Measurements from ENCODE around the gene KRIT1. TPM values are rescaled to one million over a fixed set of nuclear protein-coding genes. Genes with fewer than 3 reads are reported as not detected.
"Not testable (repeated sequence)": the region's sequence is repeated elsewhere in the genome, so short reads cannot be mapped to it uniquely, and the experiment has no call there.

KRIT1 gene
- total RNA-seq, 1 donor from 2014 or later = 52.3 TPM

DNA sequence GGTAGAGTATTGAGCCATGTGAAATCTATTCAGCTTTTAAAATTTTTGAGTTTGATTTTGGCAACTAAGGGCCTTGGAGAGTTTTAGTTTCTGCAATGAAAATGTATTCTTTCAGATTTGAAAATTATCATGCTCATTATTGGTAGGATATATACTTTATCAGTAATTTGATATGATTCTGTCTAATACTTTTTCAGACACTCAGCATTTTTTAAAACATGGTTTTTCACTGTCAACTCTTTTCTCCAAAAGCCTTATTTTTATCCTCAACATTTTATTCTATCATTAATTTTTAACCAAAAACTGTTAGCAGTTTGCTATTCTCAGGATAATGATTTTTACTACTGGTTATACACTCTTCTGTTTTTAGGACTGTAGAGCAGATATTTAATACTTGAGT lies 4.9 kb upstream of the KRIT1 start:
- no peak for DNase-seq (ENCODE audit: low spot score)

DNA sequence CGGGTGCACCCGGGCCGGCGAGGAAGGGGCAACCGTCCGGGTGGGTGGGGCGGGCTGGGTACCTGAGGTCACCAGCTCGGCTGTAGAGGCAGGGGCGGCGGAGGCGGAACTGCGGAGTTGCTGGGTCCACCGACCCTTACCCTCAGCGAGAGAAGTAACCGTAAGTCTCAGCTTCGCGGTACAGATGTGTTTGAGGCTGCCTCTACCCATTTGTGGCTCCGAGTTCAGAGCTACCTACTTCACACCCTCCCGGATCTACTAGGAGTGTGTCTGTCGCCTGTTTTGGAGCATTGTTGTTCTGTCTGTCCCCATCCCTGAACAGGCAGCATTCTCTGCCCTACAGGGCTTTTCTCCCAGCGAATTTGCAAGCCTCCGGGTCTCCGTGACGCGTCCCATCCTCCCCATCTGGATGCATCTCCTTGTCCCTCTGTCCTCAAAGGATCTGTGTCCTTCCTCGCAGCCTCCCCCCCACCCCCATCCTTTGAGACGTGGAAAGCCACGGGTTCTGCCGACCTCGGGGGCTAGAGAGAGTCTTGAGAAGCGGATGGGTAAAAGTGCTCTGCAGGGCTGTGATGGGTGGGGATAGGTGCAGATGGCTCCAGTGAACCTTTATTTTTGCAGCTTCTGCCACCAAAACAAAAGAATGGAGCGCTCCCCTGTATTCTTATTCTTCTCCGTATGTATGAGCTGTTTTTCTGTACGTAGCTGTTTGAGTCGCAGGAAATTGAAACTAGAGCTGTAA lies 817 bp upstream of the KRIT1 start:
- peak; percentile 12 for DNase-seq (ENCODE audit: low spot score)

DNA sequence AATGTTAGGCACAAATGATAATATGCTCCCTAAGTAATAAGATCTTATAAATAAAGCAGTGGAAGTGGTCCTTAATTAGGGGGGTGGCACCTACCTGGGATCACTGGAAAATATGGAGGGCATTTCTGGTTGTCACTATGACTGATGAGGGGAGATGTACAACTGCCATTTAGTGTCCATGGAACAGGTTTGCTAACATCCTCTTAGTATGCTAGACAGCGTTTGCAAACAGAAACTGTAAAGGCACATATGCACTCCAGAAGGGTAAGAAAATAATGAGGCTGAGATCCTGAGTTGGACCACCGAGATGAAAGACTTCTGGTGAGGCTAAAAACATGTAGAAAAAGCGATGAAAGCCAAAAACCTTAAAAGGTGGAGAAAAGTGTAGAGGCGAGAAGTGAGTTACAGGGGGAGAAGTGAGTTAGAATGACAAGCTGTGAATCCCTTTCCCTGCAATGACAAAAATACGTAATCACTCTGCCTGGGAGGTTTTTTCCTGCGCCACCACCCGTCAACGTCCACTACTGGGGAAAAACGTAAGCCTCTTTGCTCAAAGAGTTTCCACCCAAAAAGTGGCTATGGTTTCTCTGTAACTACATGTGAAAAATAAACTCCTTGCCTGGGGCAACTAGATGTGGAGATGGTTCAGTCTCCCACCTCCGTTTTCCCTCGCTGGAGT lies 767 bp downstream of the KRIT1 start:
- peak; percentile 11 for DNase-seq (ENCODE audit: low spot score)

DNA sequence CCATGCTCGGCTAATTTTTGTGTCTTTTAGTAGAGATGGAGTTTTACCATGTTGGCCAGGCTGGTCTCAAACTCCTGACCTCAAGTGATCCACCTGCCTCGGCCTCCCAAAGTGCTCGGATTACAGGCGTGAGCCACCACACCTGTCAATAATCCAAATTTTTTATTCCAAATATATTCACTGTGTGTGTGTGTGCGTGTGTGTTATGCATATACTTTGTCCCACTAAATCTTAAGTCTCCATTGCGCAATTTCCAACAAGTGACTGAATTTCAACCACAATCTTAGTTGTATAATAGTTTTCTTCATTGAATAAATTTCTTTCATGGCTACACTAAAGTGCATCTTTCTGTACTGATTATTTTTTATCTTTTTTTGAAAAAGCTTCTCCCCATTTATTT lies 2.7 kb downstream of the KRIT1 start:
- DNase-seq (ENCODE audit: low spot score) = no peak

DNA sequence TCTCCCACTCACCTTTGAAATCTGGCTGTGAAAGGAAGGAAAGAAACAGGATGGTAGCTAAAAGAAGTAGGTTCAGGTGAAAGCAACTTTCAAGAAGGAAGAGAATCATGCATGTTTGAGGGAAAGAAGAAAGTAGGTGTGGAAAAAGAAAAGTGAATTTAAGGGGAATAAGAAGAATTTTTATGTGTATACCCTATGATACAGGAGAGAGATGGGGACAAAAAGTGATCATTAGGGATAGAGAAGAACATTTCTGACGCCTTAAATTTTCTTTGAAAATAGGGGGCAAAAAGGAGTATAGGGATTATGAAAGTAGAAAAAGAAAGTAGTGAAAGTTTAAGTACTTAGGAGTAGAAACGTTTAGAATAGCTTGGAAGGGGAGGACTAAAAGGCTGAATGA lies 15.2 kb downstream of the KRIT1 start:
- DNase-seq (ENCODE audit: low spot score) = no peak

DNA sequence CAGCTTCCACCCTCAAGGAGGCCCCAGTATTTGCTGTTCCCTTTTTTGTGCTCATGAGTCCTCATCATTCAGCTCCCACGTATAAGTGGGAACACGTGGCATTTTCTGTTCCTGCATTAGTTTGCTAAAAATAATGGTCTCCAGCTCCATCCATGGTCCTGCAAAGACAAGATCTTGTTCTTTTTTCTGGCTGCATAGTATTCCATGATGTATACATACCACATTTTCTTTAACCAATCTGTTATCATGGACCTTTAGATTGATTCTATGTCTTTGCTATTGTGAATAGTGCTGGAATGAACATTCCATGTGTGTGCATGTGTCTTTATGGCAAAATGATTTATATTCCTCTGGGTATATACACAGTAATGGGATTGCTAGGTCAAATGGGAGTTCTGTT lies 17.0 kb downstream of the KRIT1 start:
- no peak for DNase-seq (ENCODE audit: low spot score)

DNA sequence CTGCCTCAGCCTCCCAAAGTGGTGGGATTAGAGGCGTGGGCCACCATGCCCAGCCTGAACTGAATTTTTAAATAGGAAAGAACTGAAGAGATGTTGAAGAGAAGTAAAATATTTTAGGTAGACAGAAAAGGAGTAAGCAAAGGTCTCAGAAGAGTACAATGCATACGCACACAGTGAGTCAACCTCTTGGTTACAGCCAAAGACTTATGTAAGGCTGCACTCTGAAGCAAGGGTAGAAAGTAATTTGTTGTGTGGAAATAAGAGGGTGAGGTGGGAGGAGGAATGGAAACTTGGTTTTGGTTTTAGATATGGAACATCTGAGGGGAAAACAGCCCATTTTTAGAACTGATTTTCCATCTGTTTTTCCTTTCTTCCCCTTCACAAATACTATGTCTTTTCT lies 17.6 kb downstream of the KRIT1 start:
- DNase-seq (ENCODE audit: low spot score) = no peak

DNA sequence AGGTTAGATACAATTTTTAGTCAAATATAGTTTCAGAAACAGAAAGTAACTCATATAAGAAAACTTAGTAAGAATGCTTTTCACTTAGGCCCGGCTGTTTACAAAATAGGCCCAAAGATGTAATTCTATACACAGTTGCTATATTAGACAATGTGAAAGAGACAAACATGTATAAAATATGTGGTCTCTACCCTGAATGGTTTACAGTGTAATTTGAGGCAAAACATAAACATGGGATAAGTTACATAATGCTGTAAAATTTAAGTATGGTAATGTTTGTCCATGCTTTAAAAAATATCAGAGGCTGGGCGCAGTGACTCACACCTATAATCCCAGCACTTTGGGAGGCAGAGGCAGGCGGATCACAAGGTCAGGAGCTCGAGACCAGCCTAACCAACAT lies 18.7 kb downstream of the KRIT1 start:
- DNase-seq (ENCODE audit: low spot score) = no peak

DNA sequence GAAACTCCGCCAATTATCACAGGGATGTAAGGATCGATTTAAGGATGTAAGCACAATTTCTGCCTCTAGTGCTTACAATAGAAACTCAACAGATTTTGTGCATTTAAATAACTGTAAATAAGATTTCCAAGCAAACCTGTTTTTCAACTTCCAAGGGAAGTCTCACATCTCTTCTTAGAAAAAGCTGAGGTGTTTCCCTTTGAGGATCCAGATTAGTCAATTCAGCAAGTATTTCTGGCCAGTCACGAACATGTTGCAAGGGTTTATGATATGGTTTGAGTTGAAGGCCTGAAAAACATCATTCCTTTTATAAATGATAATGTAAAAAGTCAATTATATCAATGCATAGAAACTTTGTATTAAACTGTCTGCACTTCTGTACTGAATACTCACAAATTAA lies 23.9 kb downstream of the KRIT1 start:
- no peak for DNase-seq (ENCODE audit: low spot score)

DNA sequence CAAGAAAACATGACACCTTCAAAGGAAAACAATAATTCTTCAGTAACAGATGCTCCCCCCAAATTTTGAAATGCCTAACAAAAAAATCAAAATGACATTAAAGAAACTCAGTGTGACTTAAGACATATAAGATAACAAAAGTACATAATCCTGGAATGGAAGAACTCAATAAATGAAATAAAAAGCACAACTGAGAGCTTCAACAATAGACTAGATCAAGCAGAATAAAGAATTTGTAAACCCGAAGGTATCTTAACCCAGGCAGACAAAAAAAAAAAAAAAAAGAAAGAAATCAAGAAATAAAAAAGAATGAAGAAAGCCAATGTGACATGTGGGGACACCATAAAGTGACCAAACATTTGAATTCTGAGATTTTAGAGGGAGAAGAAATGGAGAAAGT lies 39.0 kb downstream of the KRIT1 start:
- DNase-seq (ENCODE audit: low spot score) = no peak

DNA sequence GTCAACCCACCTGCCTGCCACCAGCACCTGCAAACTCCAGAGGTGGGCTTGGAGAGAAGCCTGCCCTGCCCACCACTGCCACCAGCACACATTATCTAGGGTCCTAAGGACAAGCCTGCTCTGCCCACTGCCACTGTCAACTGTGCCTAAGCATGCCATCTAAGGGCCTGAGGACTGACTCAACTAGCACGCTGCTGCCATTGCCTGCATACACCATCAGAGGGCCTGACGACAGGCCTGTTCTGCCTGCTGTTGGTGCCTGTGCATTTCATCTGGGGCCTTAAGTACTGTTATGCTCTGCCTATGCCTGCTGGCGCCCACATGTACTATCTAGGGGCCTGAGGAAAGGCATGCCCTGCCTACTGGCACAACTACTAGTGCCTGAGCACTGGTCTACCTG lies 39.7 kb downstream of the KRIT1 start:
- no peak for DNase-seq (ENCODE audit: low spot score)

DNA sequence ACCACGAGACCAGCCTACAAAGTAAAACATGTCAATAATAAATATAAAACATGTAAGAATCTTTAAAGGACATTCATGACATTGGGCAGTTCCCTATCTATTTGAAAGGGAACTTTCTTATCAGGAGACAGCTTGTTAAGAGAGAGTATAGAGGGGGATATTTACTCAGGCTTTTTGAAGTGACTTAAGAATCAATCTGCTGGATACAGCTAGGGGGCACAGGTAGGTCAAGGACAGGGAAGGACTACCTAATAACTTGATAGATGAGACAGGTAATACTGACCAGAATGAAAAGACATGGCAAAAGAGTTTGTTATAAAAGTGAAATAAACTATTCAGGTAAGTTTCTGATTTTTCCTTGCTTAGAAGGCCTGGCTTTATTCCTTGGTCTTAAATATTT lies 44.9 kb downstream of the KRIT1 start:
- no peak for DNase-seq (ENCODE audit: low spot score)

DNA sequence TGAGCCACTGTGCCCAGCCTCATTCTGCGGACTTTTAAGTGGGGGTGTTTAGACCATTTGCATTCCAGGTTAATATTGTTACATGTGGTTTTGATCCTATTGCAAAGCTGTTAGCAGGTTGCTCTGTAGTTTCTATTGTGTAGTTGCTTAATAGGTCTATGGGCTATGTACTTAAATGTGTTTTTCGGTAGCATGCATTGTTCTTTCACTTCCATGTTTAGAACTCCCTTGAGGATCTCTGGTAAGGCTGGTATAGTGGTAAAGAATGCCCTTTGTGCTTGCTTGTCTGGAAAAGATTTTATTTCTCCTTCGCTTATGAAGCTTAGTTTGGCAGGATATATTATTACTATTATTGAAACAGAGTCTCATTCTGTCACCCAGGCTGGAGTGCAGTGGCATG lies 53.4 kb downstream of the KRIT1 start:
- DNase-seq (ENCODE audit: low spot score) = no peak

DNA sequence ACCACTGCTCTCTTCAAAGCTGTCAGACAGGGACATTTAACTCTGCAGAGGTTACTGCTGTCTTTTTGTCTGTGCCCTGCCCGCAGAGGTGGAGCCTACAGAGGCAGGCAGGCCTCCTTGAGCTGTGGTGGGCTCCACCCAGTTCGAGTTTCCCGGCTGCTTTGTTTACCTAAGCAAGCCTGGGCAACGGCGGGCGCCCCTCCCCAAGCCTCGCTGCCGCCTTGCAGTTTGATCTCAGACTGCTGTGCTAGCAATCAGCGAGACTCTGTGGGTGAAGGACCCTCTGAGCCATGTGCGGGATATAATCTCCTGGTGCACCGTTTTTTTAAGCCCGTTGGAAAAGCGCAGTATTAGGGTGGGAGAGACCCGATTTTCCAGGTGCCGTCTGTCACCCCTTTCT lies 56.5 kb downstream of the KRIT1 start:
- DNase-seq (ENCODE audit: low spot score) = not testable (repeated sequence)

DNA sequence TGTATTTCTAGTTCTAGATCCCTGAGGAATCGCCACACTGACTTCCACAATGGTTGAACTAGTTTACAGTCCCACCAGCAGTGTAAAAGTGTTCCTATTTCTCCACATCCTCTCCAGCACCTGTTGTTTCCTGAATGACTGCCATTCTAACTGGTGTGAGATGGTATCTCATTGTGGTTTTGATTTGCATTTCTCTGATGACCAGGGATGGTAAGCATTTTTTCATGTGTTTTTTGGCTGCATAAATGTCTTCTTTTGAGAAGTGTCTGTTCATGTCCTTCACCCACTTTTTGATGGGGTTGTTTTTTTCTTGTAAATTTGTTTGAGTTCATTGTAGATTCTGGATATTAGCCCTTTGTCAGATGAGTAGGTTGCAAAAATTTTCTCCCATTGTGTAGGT lies 61.4 kb downstream of the KRIT1 start:
- DNase-seq (ENCODE audit: low spot score) = not testable (repeated sequence)

DNA sequence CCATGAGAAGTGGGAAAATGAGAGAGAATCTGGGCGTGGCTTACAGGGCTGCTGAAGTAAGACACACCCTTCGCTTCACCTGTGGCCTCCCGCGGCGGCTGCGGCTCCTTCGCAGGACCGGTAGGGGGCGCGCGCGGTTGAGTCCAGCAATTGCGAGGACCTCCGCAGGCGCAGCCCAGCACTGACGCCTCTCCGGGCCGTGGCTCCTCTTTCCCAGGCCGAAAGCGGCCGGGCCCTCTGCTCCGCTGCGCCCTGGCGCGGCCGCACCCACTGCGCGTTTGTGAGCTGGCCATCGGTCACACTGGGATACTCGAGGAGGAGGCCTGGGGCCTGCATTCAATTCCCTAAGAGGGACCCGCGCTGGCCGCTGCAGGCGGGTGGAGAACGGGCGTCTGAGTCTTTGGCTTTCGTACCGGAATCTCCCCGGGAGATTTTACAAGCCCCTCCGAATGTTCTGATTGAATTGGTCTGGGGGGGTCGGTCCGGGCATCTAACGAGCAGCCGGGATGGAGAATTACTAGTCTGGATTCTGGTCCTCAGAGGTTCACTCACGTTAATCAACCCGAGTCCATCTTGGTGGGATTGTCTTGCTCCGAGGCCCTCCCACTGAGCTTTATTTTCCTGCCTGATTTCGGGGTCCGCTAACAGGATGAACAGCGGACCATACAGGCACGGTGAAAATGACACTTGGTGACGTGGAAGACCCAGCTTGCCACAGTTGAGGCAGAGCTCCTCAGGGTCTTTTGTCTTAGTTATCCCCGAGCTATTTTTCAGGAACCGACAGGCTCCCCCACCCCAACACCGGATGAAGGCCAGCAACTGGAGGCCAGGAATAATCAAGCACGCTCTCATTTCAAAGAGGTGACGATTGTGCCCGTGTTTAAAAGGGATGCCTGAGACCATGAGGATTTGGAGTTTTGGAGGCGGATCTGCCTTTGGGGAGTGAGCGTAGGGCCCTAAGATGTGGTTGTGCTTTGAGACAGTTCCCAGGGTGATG lies 66.5 kb downstream of the KRIT1 start, which contains the start of gene LRRD1:
Gene LRRD1 (minus strand): TSS at position 215 of the 997 bp plus-strand sequence. CDS start 13,940 bp downstream, outside the sequence.
- DNase-seq (ENCODE audit: low spot score) = peak; percentile 92

DNA sequence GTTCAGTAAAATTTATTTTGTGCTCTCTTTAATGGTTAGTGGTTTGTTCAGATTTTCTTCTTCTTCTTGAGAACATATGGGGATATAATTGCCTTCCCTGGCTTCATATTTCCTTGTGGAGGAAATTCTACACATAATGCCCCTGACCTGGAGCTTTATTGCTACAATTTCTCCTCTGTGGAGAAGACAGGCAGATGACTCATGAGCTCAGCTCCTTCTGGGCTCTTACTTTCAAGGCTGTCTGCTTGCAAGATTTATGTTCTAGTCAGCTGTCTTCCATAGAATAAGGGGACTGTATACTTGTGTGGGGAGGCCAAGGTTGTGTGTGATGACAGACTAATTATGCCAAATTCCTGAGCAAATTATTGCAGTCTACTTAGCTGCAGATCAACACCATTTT lies 68.4 kb downstream of the KRIT1 start:
- no peak for DNase-seq (ENCODE audit: low spot score)

DNA sequence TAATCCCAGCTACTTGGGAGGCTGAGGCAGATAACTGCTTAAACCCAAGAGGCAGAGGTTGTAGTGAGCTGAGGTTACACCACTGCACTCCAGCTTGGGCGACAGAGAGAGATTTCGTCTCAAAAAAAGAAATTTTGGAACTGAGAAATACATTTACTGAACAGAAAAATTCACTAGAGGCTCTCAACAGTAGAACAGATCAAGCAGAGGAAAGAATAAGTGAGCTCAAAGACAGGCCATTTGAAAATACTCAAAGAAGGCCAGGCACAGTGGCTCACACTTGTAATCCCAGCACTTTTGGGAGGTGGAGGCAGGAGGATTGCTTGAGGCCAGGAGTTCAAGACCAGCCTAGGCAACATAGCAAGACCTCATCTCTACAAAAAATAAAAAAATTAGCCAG lies 76.2 kb downstream of the KRIT1 start:
- DNase-seq (ENCODE audit: low spot score) = not testable (repeated sequence)

DNA sequence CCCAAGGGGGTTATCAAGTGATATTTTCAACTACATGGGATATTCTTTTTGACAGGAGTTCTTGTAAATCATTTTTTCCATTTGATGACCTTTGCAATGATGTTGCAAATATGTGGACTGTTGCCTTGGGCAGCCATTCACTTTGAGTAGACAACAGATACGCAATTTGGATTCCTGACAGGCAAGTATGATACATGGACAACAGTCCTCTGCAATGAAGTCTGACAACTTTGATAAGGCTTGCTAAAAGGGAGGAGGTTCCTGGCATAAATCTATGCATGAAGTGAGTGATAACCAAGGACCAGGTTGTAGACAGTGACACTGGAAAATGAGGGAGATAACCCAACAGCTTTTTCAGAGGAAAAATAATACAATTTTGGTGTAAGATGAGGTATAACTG lies 84.4 kb downstream of the KRIT1 start:
- no peak for DNase-seq (ENCODE audit: low spot score)

DNA sequence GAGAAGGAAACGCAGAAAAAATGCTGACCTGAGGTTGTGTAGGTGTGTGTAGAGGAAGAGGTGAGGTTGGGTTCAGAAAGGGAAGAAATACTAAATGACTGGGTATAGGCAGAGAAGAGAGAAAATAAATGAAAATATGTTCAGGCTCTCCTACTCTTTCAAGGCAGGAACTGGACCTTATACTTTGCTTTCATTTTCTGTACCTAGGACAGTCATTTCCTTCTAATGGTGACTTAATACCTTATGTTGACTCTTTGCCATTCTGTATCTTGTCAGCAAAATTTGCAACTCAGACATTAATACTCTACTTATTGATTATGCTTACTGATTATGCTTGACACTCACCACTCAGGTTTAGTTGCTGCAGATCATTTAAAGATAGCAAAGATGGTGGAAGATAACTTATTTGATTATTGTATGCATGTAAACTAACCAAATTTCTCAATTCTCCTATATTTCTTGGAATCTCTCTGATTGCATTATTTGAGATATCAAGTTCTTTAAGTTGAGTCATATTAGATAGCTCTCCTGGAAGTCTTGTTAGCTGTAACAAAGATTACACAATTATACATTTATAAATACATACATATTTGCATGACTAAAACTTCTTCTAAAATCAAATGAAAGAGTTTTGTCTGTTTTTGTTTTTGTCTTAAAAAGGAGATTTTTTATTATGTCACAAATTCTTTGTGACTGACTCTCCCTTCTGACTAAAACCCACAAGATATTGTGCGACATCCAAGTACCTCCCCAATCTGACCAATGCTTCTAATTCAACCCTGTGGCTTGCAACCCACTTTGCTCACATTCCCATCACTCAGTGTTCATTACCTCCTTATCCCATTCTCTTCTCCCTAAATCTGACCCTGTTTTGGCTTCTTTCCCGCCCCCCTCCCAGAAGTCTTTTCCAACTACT lies 86.8 kb downstream of the KRIT1 start:
- no peak for DNase-seq (ENCODE audit: low spot score)

DNA sequence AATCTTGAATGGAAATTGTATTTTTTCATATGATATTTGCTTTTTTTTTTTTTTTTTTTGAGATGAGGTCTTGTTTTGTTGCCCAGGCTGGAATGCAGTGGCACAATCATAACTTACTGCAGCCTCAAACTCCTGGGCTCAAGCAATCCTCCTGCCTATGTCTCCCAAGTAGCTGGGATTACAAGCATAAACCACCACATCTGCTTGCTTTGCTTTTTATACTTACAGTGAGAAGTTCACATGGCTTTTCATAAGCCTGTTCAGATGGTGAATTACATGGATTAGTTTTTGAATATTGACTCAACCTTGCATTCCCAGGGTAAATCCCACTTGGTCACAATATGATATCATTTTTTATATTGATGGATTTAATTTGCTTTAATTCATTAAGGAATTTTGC lies 88.7 kb downstream of the KRIT1 start:
- DNase-seq (ENCODE audit: low spot score) = no peak

Measured in mucosa of gallbladder (tissue), 1 donor.